ENCODE results near the gene ACAA1. TPM values are rescaled to one million over a fixed set of nuclear protein-coding genes. Genes with fewer than 3 reads are reported as not detected.

ACAA1 gene
- total RNA-seq, 1 experiment from 2014 or later, result 52.0 TPM

- ATAC-seq, result no peak
- no peak overlapping the region for H3K4me3 ChIP-seq (ENCODE audit: low read depth in 2 of 2, low read length in 2 of 2)
- ChIA-PET POLR2A (interaction anchor here (0.7 kb wide), 1 partner anchor 68 kb away, joined by 11 read pairs; no protein-coding TSS in a partner anchor), CTCF (no interaction called here)
- H3K27ac ChIP-seq (ENCODE audit: low read length), result no peak overlapping the region
- TF ChIP-seq SIN3A (IDR thresholded peaks at IDR 0.05; ENCODE audit: borderline replicate concordance, insufficient read depth, low read depth, low read length), result no peak
- TF ChIP-seq TCF7L2 (IDR thresholded peaks at IDR 0.05; ENCODE audit: low read depth, low read length), result no peak
- TF ChIP-seq POLR2AphosphoS5 (IDR thresholded peaks at IDR 0.05; ENCODE audit: low read depth, low read length), result no peak
- no peak for TF ChIP-seq REST (IDR thresholded peaks at IDR 0.05; ENCODE audit: insufficient read depth in 1 of 2, low read depth in 2 of 2, low read length in 1 of 2)
- no peak for TF ChIP-seq CTCF (IDR thresholded peaks at IDR 0.05)
- in situ Hi-C loops (cut with HindIII; ENCODE audit: low pct_unique_long_range_greater_than_20kb, low sequenced_read_pairs), result no loop called here
- no peaks in the 10 kb centered on the region; the same call in 1 of the 2 replicates for H3K36me3 ChIP-seq (ENCODE audit: control insufficient read depth, insufficient read depth, low read length)
- no peaks in the 10 kb centered on the region for H3K4me1 ChIP-seq (ENCODE audit: control insufficient read depth, insufficient read depth, low read length)
- DNase-seq (ENCODE audit: low read depth, low spot score), result no peak
- intact Hi-C loops (cut with micrococcal nuclease; ENCODE audit: unreplicated experiment), result no loop called here
- BruUV-seq (replicated peaks), result no TSS peak
- no peaks in the 10 kb centered on the region for H3K27me3 ChIP-seq (ENCODE audit: control insufficient read depth, insufficient read depth, low read length)
- no peaks in the 10 kb centered on the region for H3K9me3 ChIP-seq (ENCODE audit: control insufficient read depth, insufficient read depth, low read depth, low read length)
Measured at GRCh38 chr3:38152609-38153008, 15.7 kb upstream of the ACAA1 start.

- no TSS peak for BruUV-seq (replicated peaks)
- intact Hi-C loops (cut with micrococcal nuclease; ENCODE audit: unreplicated experiment) (no loop called here), in situ Hi-C loops (cut with HindIII; ENCODE audit: low pct_unique_long_range_greater_than_20kb, low sequenced_read_pairs) (no loop called here)
- CTCF ChIA-PET, result no interaction called here
- no peak for TF ChIP-seq TCF7L2 (IDR thresholded peaks at IDR 0.05; ENCODE audit: low read depth, low read length)
- TF ChIP-seq POLR2AphosphoS5 (IDR thresholded peaks at IDR 0.05; ENCODE audit: low read depth, low read length), result no peak
- no peak for TF ChIP-seq REST (IDR thresholded peaks at IDR 0.05; ENCODE audit: insufficient read depth in 1 of 2, low read depth in 2 of 2, low read length in 1 of 2)
- TF ChIP-seq CTCF (IDR thresholded peaks at IDR 0.05), result no peak
- TF ChIP-seq SIN3A (IDR thresholded peaks at IDR 0.05; ENCODE audit: borderline replicate concordance, insufficient read depth, low read depth, low read length), result no peak
- H3K4me1 ChIP-seq (ENCODE audit: control insufficient read depth, insufficient read depth, low read length), result no peaks in the 10 kb centered on the region
- DNase-seq (ENCODE audit: low read depth, low spot score) (no peak), ATAC-seq (no peak)
- no peak overlapping the region for H3K4me3 ChIP-seq (ENCODE audit: low read depth in 2 of 2, low read length in 2 of 2)
- no peak overlapping the region for H3K27ac ChIP-seq (ENCODE audit: low read length)
- H3K27me3 ChIP-seq (ENCODE audit: control insufficient read depth, insufficient read depth, low read length), result no peaks in the 10 kb centered on the region
- no peaks in the 10 kb centered on the region; the same call in 1 of the 2 replicates for H3K9me3 ChIP-seq (ENCODE audit: control insufficient read depth, insufficient read depth, low read depth, low read length)
- H3K36me3 ChIP-seq (ENCODE audit: control insufficient read depth, insufficient read depth, low read length), result no peaks in the 10 kb centered on the region; the same call in 1 of the 2 replicates
- POLR2A ChIA-PET, result interaction anchor here (0.7 kb wide), 1 partner anchor 69 kb away, joined by 11 read pairs; no protein-coding TSS in a partner anchor
Measured at GRCh38 chr3:38151667-38152265, 14.8 kb upstream of the ACAA1 start.
